Measurements from ENCODE around the gene RAPGEF3.

RAPGEF3 gene

DNA sequence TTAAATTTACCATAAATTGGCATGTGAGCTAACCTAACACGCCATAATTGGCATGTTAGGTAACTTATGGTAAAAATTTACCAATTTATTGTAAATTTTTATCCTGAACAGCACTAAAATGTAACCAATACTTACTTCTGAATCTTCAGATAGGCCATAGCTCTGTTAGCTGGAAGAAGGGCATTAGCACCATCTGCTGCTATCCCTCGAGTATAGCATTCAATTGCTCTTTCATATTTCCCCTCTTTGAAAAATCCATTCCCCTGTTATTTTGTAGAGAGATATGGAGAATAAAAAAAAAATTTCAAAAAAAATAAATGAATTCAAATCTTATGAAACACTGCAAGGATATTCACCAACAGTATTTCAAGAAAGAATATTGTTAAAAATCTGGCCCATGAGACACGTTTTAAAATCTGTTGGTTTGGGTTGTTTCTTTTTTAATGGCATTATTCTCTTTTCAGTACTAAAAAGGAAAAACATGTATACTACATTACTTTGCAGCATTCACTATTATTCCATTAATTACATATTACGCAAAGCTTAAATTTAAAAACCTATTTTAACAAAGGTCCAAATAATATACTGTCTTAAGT is 71.9 kb downstream of the RAPGEF3 start:
- no peak for DNase-seq (ENCODE audit: low read depth)
